ENCODE measurements around the gene KNOP1. TPM values are rescaled to one million over a fixed set of nuclear protein-coding genes. Genes with fewer than 3 reads are reported as not detected.

Gene KNOP1
- total and polyA plus RNA-seq, 2 donors (not counting 3 experiments of a cell fraction or from before 2014, with no cell fraction given): 6.7 to 33.5 TPM

DNA sequence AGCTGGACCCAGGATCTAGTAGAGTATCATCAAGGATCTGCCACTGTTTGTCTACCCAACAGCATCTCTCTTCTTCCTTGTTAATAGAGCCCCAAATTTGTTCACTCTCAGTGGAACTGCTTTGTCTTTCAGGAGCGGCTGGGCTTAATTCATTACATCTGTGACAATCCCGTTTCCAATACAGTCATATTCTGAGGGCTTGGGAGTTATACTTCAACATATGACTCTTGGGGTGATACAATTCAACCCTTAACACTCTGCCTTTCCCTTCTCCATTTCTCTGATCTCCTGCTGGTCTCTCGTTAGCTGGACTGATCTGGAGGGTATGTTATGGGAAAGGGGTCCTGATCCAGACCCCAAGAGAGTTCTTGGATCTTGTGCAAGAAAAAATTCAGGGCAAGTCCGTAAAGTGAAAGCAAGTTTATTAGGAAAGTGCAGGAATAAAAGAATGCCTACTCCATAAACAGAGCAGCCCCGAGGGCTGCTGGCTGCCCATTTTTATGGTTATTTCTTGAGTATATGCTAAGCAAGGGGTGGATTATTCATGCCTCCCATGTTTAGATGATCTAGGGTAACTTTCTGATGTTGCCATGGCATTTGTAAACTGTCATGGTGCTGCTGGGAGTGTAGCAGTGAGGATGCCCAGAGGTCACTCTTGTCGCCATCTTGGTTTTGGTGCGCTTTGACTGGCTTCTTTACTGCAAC, 42.5 kb upstream of the KNOP1 start:
- POLR2A ChIA-PET: no interaction called here
- no peak overlapping the region for H3K27ac ChIP-seq (ENCODE audit: insufficient read depth, low read depth, low read length)
- intact Hi-C loops (cut with micrococcal nuclease): no loop called here
- H4K20me1 ChIP-seq (replicated peaks; ENCODE audit: control insufficient read depth, extremely low read depth, insufficient read depth, low read length): no peaks in the 10 kb centered on the region
- no peaks in the 10 kb centered on the region for H3K9me1 ChIP-seq (replicated peaks; ENCODE audit: control insufficient read depth, extremely low read depth, insufficient read depth, low read length)
- peaks cover 8% of the 10 kb centered on the region for H3K4me1 ChIP-seq (ENCODE audit: control insufficient read depth, extremely low read depth, insufficient read depth, low read length)
- H2AFZ ChIP-seq (ENCODE audit: low read depth, low read length): no peak overlapping the region
- H3K27me3 ChIP-seq (ENCODE audit: control insufficient read depth in 2 of 2, insufficient read depth in 2 of 2, low read length in 2 of 2): no peaks in the 10 kb centered on the region
- CTCF ChIA-PET: interaction anchor here (0.6 kb wide), 1 partner anchor 82 kb away, joined by 3 read pairs; no protein-coding TSS in a partner anchor
- no peaks in the 10 kb centered on the region for H3K36me3 ChIP-seq (ENCODE audit: control insufficient read depth in 2 of 2, extremely low read depth in 1 of 2, insufficient read depth in 2 of 2, low read length in 2 of 2)
- FAIRE-seq (no peak), DNase-seq (ENCODE audit: low read depth, low spot score) (no peak)
- no peaks in the 10 kb centered on the region for H3K79me2 ChIP-seq (ENCODE audit: control insufficient read depth, insufficient read depth, low read length)
- dilution Hi-C loops (cut with MboI; ENCODE audit: extremely low pct_ligation_motif_present, low sequenced_read_pairs): no loop called here
- H3K9me3 ChIP-seq (replicated peaks; ENCODE audit: control insufficient read depth, insufficient read depth, low read length): no peaks in the 10 kb centered on the region
- no peak overlapping the region for H3K4me2 ChIP-seq (ENCODE audit: insufficient read depth, low read length)
- TF ChIP-seq GATA2 (IDR thresholded peaks at IDR 0.05; ENCODE audit: insufficient read depth, insufficient read length, low read depth, low read length) (no peak), EZH2 (IDR thresholded peaks at IDR 0.05; ENCODE audit: borderline replicate concordance, low read depth, low read length, severe bottlenecking) (no peak), MYC (IDR thresholded peaks at IDR 0.05; ENCODE audit: low read depth, low read length) (no peak), JUN (IDR thresholded peaks at IDR 0.05; ENCODE audit: borderline replicate concordance, insufficient read depth, insufficient read length, low read depth) (no peak), FOS (IDR thresholded peaks at IDR 0.05; ENCODE audit: borderline replicate concordance, insufficient read depth, low read length) (no peak), POLR2A (IDR thresholded peaks at IDR 0.05; ENCODE audit: low read depth, low read length) (no peak), POLR2AphosphoS5 (IDR thresholded peaks at IDR 0.05; ENCODE audit: insufficient read depth, low read depth, low read length) (no peak)
- TF ChIP-seq, protein P1, sequence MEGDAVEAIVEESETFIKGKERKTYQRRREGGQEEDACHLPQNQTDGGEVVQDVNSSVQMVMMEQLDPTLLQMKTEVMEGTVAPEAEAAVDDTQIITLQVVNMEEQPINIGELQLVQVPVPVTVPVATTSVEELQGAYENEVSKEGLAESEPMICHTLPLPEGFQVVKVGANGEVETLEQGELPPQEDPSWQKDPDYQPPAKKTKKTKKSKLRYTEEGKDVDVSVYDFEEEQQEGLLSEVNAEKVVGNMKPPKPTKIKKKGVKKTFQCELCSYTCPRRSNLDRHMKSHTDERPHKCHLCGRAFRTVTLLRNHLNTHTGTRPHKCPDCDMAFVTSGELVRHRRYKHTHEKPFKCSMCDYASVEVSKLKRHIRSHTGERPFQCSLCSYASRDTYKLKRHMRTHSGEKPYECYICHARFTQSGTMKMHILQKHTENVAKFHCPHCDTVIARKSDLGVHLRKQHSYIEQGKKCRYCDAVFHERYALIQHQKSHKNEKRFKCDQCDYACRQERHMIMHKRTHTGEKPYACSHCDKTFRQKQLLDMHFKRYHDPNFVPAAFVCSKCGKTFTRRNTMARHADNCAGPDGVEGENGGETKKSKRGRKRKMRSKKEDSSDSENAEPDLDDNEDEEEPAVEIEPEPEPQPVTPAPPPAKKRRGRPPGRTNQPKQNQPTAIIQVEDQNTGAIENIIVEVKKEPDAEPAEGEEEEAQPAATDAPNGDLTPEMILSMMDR (IDR thresholded peaks at IDR 0.05; ENCODE audit: extremely low read depth in 1 of 2, insufficient read depth in 1 of 2, low read depth in 1 of 2, low read length in 2 of 2): no peak
- TF ChIP-seq, protein P2, sequence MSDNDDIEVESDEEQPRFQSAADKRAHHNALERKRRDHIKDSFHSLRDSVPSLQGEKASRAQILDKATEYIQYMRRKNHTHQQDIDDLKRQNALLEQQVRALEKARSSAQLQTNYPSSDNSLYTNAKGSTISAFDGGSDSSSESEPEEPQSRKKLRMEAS (IDR thresholded peaks at IDR 0.05; ENCODE audit: insufficient read depth, insufficient read length): no peak
- no peak overlapping the region for H3K4me3 ChIP-seq (replicated peaks in 1 of 3; ENCODE audit: insufficient read depth in 1 of 3, low read depth in 1 of 3, low read length in 3 of 3)
- H3K9ac ChIP-seq (replicated peaks; ENCODE audit: extremely low read depth, insufficient read depth, low read length): no peak overlapping the region
- BruUV-seq (replicated peaks): no TSS peak

All from endothelial cell of umbilical vein (primary cell).